CD4-positive, alpha-beta T cell treated with Interleukin-12 subunit alpha and Interleukin-12 subunit beta, for 1 hour (primary cell): ENCODE results near the gene GSS.
"Not testable (repeated sequence)": the region's sequence is repeated elsewhere in the genome, so short reads cannot be mapped to it uniquely, and the experiment has no call there.

Experiments
- DNase-seq: peaks from one replicate; pipeline ENCODE4 v3.0.0-alpha.2; 2020

GSS gene

DNA sequence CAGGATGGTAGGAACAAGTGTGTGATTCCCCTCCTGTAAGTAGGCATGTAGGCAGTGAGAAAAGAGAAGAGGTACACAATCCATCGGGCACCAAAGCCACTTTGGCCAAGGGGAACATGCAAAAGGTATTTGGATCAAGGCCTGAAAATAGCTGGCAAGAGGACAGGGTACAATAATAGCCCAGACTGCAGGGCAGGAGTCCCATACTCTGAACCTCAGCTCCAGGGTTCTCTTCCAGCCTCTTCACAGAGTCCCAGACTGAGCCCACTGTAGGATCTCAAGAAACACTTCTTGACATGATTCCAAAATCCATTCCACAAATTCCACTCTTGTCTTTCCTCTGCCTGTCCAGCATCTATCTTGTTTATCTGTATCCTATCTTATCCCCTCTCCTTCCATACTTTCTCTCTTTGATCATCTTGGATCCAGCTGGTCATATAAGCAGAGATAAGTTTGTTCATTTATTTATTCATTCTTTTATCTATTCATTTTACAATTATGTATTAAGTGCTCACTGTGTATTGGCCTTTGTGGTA is 59.5 kb downstream of the GSS start:
- DNase-seq = no peak

DNA sequence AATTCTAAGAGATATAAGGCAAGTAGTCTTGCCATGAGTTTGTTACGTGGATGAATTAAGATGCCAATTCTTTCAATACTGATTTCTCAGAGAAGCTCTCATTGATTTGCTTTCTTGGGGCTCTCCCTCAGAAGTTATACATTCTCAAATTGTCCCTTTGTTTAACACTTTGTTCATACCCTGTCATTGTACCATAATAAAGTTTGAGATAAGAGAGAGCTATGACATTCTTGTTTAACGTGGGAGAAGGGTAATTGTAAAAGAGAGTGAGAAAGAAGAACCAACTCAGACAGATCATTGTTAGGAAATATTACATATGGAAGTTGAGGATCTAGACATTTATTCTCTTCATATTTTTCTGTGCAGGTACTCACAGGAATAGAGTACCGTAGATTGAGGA is 60.1 kb downstream of the GSS start:
- no peak for DNase-seq

DNA sequence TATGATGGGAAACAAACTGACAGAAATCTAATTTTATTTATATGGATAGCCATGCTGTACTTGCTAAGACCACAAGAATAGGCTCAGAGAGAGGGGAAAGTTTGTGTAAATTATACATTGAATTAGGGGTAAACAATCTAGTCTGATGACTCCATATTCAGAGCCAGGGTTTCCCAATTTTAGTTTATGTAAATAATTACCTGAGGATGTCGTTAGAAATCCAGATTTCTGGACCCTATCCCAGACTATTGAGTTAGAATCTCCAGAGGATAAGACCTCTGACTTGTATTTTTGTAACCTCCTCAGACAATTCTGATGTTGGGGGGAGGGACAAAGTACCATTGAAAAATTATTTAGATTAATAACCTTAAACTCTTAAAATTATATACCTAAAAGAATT is 60.9 kb downstream of the GSS start:
- DNase-seq = no peak

DNA sequence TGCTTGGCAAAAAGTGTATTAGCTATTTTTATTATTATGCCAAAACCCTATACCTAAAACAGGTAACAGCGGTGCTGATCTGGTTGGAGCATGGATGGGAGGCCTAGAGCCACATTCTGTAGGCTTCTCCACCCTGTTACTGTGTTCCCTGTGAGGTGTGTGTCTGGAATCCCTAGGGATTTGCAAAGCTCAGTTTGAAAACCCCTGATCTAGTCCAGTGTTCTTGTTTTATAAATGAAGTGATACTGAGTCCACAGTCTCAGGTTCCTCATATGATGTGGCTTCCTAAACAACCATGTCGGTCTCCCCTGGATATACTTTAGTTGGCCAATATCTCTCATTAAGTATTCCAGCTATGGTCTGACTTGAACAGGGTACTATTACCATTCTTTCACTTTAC is 62.9 kb downstream of the GSS start:
- DNase-seq = no peak

DNA sequence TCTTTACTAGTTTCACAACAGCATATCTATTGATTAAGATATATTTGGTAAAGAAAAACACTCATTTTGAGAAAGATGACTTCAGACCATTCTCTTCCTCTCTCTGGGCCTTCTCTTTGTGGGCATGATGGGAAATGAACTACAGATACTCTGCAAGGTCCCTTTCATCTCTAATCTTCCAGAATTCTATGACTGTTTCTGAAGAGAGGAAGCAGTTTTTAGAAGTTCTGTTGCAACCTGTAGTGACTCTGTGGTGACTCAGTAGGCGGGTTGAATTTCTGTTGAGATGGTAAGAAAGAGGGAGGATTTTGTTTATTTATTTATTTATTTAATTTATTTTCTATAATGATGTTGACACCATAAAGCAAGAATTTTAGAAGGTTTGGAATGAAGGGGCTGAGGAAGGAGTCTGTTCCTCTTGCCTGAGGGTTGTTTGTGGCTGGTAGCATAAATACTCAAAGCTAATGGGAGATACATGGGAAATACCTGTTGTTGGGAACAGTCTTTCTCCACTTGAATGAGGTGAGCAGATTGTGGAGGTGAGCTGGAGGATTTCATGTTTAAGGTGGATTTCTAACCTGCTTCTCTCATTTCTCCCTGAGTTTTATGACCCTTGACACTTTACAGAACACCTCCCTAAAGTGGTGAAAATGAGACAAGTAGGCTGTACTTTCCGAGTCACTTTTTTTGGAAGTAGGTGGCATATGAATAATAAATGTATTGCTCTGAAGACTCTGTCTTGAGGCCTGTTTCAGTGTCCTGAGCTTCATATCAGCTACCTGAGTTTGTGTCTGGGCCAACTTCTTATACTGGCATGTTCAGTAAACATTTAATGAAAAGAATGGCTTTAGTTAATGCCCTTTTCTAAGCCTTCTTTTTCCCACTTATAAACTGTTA is 64.2 kb downstream of the GSS start:
- DNase-seq = no peak

DNA sequence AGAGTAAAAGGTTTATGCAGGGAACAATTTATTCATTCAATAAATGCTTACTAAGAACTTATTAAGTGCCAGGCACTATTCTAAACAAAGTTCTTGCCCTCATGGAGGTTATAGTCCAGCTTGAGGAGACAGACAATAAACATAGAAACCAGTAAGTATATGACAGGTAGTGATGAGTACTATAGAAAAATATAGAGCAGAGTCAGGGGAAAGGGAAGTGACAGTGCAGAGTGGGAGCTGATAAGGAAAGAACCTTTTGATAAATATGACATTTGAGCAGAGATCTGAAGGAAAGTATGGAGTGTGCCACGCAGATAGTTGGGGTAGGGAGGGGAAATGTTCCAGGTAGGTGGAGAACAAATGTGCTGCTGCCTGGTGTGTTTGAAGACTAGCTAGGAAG is 67.1 kb downstream of the GSS start:
- DNase-seq = no peak

DNA sequence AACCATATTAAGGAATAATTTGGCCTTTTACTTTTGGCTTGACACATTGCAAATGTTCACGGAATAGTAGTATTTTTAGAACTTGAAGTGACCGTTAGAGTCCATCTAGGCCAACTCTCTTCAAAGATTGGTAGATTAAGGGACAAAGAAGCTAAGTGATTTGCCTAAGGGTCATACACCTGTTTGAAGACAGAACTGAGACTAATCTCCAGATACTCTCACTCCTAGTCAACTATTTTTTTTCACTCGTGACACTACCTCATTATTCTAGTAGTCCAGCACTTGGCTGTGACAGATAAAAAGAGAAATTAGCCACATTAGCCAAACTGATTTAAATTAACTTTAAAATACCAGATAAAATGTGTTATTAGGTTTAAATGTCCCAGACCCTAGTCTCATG is 68.6 kb downstream of the GSS start:
- DNase-seq = no peak

DNA sequence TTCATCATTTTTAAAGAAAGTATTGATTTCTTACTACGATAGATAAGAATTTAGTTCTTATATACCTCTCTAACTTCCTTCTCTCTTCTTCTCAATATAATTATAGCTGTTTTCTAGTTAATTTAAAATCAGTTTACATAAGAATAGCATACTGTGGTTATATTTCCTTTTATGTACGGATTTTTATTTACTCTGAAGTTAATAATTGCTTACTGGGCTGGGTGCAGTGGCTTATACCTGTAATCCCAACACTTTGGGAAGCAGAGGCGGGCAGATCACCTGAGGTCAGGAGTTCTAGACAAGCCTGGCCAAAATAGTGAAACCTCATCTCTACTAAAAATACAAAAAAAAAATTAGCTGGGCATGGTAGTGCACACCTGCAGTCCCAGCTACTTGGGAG is 69.5 kb downstream of the GSS start:
- DNase-seq = no peak

DNA sequence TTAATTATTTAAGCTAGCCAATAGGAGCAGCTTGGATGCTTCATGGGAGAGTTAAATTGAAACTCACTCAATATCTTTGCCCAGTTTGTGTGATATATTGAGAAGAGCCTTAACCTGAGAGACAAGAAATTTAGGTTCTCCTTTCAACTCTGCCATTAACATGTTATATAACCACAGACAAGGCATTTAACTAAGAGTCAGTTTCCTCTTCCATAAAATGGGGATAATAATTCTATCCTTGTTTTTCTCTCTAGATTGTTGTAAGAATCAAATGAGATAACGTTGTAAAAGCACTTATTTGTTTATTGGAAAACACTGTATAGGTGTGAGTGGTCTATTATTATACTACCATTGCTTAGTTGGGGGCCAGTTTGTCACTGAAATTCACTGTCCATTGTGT is 71.3 kb downstream of the GSS start:
- no peak for DNase-seq

DNA sequence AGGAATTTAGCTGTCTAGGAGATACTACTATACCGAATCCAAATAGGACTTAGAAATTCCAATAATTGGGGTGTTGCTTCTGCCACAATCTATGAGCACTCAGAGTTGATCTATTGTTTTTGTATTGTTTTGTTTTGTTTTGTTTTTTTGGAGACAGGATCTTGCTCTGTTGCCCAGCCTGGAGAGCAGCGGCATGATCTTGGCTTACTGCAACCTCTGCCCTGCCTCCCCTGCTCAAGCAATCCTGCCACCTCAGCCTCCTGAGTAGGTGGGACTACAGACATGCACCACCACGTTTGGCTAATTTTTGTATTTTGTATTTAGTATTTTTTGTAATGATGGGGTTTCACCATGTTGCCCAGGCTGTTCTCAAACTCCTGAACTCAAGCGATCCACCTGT is 71.8 kb downstream of the GSS start:
- DNase-seq = no peak

DNA sequence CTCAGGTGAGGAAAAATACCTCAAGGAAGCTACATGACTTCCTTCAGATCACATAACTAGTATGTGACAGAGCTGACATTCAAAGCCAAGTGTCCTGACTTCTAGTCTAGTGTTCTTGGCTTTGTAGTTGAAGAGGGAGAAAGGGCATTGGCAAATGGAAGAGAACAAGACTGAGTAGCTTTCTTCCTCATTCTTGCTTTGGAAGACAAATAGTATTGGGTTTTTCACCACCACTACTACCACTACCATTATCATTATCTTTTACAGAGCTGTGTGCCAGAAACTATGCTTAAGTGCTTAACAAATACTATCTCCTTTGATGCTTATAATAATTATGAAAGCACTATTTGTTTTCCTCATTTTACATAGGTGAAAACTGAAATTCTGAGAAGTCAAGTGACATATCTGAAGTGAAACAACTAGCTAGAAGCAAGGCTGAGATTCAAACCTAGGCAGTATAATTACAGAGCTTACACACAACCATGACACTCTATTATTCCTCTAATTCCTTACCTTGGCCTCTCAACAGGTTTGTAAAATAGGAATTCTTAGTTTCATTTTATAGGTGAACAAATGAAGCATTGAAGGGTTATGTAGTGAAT is 72.4 kb downstream of the GSS start:
- DNase-seq = no peak

DNA sequence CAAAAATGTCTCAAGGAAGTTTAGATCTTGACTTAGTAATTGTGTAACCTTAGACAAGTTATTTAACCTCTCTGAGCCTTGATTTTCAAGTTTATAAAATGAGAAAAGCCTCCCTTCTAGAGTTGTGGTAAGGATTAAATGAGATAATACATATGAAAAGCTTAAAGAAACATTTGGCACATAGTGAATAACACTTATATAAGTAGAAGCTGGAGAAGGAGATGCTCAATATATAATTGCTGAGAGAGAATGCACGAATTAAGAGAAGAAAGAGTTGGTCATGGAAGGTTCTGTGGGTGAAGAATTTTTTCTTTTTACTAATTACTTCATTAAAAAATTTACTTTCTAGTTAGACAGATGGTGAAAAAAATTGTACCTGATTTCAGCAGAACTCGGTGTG is 73.9 kb downstream of the GSS start:
- no peak for DNase-seq

DNA sequence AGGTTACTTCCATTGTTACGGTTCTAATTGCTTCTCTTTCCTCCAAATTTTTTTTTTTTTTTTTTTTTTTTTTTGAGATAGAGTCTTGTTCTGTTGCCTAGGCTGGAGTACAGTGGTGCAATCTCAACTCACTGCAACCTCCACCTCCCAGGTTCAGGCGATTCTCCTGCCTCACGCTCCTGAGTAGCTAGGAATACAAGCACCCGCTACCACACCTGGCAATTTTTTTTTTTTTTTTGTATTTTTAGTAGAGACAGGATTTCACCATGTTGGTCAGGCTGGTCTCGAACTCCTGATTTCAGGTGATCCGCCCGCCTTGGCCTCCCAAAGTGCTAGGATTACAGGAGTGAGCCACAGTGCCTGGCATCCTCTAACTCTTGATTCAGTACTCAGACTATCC is 74.6 kb downstream of the GSS start:
- not testable (repeated sequence) for DNase-seq

DNA sequence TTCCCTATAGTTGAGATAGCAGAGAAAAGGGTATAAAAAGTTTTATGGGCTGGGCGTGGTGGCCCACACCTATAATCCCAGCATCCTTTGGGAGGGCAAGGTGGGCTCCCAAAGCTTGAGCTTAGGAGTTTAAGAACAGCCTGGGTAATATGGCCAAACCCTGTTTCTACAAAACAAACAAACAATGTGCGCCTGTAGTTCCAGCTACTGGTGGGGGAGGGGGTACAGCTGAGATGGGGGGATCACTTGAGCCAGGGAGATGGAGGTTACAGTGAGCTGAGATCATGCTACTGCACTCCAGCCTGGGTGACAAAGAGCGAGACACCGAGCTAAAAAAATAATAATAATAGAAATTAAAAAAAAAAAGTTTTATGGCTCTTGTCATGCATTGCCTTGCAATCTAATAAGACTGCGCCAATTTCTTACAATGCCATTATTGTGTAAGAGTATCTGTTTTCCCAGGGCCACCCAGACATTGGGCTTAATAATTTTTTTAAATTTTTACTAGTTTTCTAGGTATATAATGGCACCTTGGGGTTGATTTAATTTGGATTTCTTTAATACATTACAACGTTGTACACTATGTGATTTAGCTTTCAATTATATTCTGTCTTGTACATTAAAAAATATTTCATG is 75.3 kb downstream of the GSS start:
- no peak for DNase-seq
